ENCODE measurements around the gene PARD3B.

- TF ChIP-seq CTCF (conservative IDR thresholded peaks at IDR 0.05) (no peak), EZH2 (IDR thresholded peaks at IDR 0.05; ENCODE audit: low read depth) (no peak)
Measured at GRCh38 chr2:205579335-205579734, 1034.1 kb downstream of the PARD3B start.

Measured in PC-9 (cell line).